HG02973 (cell line): ENCODE results near the gene DPYSL5.
"Not testable (repeated sequence)": the region's sequence is repeated elsewhere in the genome, so short reads cannot be mapped to it uniquely, and the experiment has no call there.

Source experiments
- ATAC-seq: cut with Tn5 transposase; IDR thresholded peaks from one replicate; pipeline ENCODE4 v1.9.1; 2021; ENCODE audit warnings: moderate library complexity; ENCODE audit not compliant: unreplicated experiment

DPYSL5 gene

GRCh38 chr2:26922405-26923188 is 74.7 kb downstream of the DPYSL5 start:
- no peak for ATAC-seq

- ATAC-seq: not testable (repeated sequence)
Measured at GRCh38 chr2:26923189-26923466, 75.2 kb downstream of the DPYSL5 start.

- ATAC-seq: no peak
Measured at GRCh38 chr2:26924731-26925099, 76.8 kb downstream of the DPYSL5 start.

GRCh38 chr2:26925100-26925791 is 77.3 kb downstream of the DPYSL5 start:
- ATAC-seq: no peak

- no peak for ATAC-seq
Measured at GRCh38 chr2:26927221-26927620, 79.3 kb downstream of the DPYSL5 start.

- ATAC-seq: no peak
Measured at GRCh38 chr2:26932974-26933373, 85.0 kb downstream of the DPYSL5 start.

GRCh38 chr2:26933431-26934334 is 85.8 kb downstream of the DPYSL5 start:
- no peak for ATAC-seq

- ATAC-seq: no peak
Measured at GRCh38 chr2:26934335-26934724, 86.4 kb downstream of the DPYSL5 start.

GRCh38 chr2:26934985-26935384 is 87.1 kb downstream of the DPYSL5 start:
- no peak for ATAC-seq

- ATAC-seq: no peak
Measured at GRCh38 chr2:26936855-26937254, 88.9 kb downstream of the DPYSL5 start.

GRCh38 chr2:26938399-26939118 is 90.6 kb downstream of the DPYSL5 start:
- ATAC-seq: no peak

GRCh38 chr2:26940001-26940400 is 92.1 kb downstream of the DPYSL5 start:
- ATAC-seq: no peak

- ATAC-seq: no peak
Measured at GRCh38 chr2:26941486-26941885, 93.6 kb downstream of the DPYSL5 start.

- no peak for ATAC-seq
Measured at GRCh38 chr2:26942543-26943295, 94.8 kb downstream of the DPYSL5 start.

GRCh38 chr2:26945991-26946750 is 98.2 kb downstream of the DPYSL5 start:
- ATAC-seq: no peak

- ATAC-seq: no peak
Measured at GRCh38 chr2:26946841-26947784, 99.2 kb downstream of the DPYSL5 start.

- ATAC-seq: no peak
Measured at GRCh38 chr2:26948800-26949199, 100.9 kb downstream of the DPYSL5 start.

- no peak for ATAC-seq
Measured at GRCh38 chr2:26950246-26950645, 102.3 kb downstream of the DPYSL5 start.

- ATAC-seq: no peak
Measured at GRCh38 chr2:26951236-26951635, 103.3 kb downstream of the DPYSL5 start.
